ENCODE measurements around the gene SCAP.

SCAP gene

GRCh38 chr3:47413751-47414150, 62.0 kb downstream of the SCAP start:
- DNase-seq (ENCODE audit: low read depth) = no peak

DNA sequence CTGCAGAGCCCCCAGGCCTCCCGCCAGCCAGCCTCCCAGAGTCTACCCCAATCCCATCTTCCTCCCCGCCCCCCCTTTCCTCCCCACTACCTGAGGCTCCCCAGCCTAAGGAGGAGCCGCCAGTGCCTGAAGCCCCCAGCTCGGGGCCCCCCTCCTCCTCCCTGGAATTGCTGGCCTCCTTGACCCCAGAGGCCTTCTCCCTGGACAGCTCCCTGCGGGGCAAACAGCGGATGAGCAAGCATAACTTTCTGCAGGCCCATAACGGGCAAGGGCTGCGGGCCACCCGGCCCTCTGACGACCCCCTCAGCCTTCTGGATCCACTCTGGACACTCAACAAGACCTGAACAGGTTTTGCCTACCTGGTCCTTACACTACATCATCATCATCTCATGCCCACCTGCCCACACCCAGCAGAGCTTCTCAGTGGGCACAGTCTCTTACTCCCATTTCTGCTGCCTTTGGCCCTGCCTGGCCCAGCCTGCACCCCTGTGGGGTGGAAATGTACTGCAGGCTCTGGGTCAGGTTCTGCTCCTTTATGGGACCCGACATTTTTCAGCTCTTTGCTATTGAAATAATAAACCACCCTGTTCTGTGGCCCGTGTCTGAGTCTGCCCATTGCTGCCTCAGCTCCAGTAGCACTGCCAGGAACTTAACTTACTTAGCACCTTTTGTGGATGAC, 62.8 kb downstream of the SCAP start:
- DNase-seq (ENCODE audit: low read depth) = no peak

GRCh38 chr3:47412453-47412756, 63.3 kb downstream of the SCAP start:
- no peak for DNase-seq (ENCODE audit: low read depth)

DNA sequence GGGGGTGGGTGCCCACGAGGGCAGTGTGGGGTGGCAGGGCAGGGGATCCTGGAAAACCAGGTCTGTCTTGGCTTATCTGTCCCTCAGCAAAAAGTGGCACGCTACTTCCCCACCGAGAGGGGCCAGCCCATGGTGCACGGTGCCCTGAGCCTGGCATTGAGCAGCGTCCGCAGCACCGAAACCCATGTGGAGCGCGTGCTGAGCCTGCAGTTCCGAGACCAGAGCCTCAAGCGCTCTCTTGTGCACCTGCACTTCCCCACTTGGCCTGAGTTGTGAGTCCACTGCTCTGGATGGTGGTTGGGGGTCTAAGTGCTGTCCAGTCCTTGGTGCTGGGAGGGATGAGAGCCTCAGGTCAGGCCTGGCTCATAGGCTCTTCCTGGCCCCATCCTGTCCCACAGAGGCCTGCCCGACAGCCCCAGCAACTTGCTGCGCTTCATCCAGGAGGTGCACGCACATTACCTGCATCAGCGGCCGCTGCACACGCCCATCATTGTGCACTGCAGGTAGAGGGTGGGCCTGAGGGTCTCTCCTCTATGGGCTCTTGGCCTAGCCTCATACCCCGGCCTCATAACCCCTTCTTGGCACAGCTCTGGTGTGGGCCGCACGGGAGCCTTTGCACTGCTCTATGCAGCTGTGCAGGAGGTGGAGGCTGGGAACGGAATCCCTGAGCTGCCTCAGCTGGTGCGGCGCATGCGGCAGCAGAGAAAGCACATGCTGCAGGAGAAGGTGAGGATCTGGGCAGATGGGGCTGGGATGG, 63.9 kb downstream of the SCAP start:
- DNase-seq (ENCODE audit: low read depth) = no peak

GRCh38 chr3:47410801-47411646, 64.7 kb downstream of the SCAP start:
- no peak for DNase-seq (ENCODE audit: low read depth)

- no peak for DNase-seq (ENCODE audit: low read depth)
These were observed 65.4 kb downstream of the SCAP start for GRCh38 chr3:47410417-47410720.

DNA sequence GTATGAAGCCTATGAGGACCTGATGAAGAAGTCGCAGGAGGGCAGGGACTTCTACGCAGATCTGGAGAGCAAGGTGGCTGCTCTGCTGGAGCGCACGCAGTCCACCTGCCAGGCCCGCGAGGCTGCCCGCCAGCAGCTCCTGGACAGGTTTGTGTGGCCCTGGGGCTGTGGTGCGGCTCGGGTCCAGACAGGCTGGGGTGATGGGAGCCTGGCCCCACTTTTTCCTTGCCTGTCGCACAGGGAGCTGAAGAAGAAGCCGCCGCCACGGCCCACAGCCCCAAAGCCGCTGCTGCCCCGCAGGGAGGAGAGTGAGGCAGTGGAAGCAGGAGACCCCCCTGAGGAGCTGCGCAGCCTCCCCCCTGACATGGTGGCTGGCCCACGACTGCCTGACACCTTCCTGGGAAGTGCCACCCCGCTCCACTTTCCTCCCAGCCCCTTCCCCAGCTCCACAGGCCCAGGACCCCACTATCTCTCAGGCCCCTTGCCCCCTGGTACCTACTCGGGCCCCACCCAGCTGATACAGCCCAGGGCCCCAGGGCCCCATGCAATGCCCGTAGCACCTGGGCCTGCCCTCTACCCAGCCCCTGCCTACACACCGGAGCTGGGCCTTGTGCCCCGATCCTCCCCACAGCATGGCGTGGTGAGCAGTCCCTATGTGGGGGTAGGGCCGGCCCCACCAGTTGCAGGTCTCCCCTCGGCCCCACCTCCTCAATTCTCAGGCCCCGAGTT, 65.9 kb downstream of the SCAP start:
- DNase-seq (ENCODE audit: low read depth) = no peak

DNA sequence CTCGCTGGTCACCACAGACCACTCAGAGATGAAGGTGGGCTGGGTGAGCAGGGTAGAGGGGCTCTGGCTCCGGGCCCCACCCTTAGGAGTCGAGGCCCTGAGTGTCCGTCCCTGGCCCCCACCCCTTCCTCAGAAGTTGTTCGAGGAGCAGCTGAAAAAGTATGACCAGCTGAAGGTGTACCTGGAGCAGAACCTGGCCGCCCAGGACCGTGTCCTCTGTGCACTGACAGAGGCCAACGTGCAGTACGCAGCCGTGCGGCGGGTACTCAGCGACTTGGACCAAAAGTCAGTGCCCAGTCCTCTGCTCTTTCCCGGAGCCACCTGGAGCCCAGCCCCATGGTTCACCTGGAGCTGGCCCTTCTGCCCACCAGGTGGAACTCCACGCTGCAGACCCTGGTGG, 66.5 kb downstream of the SCAP start:
- no peak for DNase-seq (ENCODE audit: low read depth)

DNA sequence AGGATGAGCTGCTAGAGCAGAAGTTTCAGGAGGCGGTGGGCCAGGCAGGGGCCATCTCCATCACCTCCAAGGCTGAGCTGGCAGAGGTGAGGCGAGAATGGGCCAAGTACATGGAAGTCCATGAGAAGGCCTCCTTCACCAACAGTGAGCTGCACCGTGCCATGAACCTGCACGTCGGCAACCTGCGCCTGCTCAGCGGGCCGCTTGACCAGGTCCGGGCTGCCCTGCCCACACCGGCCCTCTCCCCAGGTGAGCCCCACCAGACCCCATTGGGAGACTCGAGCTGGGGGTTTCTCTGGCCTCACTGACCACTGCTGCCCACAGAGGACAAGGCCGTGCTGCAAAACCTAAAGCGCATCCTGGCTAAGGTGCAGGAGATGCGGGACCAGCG, 66.9 kb downstream of the SCAP start:
- no peak for DNase-seq (ENCODE audit: low read depth)

DNA sequence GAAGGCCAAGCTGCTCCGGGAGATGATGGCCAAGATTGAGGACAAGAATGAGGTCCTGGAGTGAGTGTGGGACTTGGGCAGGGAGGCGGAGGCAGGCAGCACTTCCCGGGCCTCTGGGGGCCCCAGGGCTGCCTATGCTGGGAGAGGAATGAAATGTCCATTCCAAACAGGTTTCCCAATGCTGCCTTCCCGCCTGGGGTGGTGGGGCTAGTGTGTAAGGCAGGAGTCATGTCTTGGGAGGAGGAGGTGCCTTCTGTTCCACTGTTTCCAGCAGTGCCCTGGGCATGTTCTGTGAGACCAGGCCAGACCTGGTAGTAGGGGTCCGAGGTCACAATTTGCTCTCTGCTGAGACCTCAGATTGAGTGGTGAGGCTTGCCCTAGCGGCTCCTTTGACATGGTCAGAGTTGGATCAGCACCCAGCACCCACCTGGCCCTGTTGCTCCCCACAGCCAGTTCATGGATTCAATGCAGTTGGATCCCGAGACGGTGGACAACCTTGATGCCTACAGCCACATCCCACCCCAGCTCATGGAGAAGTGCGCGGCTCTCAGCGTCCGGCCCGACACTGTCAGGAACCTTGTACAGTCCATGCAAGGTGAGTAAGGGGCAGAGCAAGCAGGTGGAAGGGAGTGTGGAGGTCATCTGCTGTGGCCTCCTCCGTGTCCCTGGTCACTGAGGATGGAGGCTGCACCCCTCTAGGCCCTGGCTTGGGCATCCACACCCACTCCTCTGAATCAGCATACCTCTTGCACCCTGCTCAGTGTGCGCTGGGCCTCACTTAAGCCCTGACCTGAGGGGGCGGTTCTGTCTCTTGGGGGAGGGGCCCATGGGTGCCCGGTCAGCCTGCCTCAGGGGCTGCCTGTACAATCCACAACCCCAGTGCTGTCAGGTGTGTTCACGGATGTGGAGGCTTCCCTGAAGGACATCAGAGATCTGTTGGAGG, 67.6 kb downstream of the SCAP start:
- DNase-seq (ENCODE audit: low read depth) = no peak

GRCh38 chr3:47407237-47407636, 68.5 kb downstream of the SCAP start:
- no peak for DNase-seq (ENCODE audit: low read depth)

DNA sequence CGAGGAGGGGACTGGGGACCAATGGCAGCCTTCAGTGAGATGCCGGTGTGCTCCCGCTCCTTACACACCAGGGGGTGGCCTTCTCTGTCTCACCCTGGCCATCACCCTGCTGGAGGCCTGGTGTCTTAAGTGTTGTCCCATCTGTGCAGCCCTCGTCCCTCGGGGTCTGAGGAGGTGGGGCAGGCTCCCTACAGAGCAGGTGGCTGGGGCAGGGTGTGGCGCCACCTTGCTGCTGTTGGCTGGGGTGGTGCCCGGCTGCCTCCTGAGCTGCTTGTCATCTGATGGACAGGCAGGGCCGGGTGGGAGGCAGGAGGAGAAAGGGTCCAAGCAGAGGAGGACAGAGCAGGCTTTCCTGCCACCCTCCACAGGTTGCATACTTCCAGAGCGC, 69.0 kb downstream of the SCAP start:
- DNase-seq (ENCODE audit: low read depth) = no peak

- peak; percentile 60 for DNase-seq (ENCODE audit: low read depth)
These were observed 69.7 kb downstream of the SCAP start for GRCh38 chr3:47405820-47406761.

DNA sequence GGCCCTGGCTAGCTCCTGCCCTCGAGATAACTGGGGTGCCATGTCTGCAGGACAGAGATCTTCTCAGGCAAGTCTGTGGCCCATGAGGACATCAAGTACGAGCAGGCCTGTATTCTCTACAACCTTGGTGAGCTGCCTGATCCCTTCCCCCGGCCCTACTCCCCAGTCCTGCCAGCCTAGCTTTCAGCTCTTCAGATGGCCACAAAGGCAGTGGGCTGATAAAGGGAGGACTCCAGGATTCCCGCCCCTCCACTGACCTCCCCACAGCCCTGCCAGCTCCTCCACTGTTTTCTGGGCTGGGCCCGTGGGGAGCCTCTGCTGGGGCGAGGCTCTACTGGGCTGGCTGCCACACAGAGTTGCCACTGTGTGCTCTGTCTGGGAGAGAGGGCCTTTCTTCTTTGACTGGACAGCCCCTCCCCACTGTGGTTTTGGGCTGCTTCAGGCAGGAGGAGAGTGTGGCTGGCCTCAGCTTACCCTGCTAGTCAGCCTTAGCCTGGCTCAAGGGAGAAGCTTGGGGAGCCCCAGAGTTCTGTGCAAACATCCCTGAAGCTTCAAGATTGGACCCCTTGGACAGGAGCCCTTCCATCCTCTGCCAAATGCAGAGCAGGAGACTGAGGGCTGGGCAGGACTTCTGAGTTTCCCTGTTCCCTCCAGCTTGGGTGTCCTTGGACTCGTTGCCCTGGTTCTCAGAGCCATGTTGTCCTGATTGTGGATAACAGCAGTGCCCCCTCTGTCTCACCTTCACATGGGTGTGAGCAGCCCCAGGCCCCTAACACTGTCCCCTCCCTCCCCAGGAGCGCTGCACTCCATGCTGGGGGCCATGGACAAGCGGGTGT, 70.6 kb downstream of the SCAP start:
- no peak for DNase-seq (ENCODE audit: low read depth)

DNA sequence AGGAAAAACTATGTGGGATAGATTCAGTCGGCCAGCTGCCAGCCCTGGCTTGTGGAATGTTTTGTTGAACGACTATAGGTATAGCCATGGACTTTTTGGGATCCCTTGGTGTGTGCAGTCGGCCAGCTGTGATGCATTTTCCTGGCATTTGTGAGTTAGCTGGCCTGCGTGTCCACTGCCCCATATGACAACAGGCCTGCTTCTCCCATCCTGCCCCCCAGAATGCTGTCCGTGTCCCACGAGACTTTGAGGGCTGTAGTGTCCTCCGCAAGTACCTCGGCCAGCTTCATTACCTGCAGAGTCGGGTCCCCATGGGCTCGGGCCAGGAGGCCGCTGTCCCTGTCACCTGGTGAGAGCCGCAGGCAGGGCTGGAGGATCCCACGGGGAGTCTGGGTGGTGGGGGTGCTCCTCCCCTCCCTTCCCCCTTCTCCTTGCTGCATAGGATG, 71.3 kb downstream of the SCAP start:
- no peak for DNase-seq (ENCODE audit: low read depth)

DNA sequence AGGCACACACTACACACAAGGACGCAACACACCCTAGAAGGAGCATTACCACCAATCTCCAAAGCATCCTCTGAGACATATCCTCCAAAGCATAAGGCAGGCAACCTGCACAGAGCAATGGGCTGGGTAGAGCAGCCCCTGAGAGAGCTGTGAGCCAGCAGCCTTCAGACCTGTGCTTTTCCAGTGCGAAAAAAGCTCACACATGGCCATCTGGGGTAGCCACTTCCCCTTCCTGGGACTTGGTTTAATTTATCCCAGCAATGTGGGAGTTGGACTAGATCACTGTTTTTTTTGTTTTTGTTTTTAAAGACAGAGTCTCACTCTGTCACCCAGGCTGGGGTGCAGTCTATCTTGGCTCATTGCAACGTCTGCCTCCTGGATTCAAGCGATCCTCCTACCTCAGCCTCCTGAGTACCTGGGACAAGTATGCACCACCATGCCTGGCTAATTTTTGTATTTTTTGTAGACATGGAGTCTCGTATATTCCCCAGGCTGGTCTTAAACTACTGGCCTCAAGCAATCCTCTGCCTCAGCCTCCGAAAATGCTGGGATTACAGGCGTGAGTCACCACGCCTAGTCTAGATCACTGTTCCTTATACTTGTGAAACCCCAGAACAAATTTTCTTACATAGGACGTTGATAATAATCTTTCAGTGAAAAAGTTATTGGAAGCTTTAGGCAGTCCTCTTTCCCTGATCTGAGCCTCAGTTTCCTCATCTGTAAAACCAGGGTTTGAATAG, 76.0 kb downstream of the SCAP start:
- no peak for DNase-seq (ENCODE audit: low read depth)

DNA sequence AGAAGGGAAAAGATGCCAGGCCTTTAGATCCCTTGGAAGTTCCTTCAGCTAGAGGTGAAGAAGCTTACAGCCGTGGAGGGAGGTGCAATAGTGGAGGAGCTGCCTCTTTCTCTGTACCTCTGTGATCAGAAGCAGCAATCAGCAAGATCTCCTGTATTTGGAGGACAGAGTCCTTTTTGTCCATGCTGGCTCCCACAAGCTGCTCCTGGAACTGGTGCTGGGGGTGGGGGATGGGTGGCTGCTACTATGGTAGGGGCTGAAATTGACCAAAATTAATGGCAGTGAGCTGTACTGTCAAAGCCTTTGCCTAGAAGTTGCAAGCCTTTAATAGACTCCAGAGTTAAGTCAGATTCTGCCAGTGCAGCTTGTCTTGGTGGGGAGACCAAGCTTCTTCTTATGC, 76.7 kb downstream of the SCAP start:
- DNase-seq (ENCODE audit: low read depth) = no peak

- no peak for DNase-seq (ENCODE audit: low read depth)
These were observed 77.5 kb downstream of the SCAP start for GRCh38 chr3:47398228-47398627.

DNA sequence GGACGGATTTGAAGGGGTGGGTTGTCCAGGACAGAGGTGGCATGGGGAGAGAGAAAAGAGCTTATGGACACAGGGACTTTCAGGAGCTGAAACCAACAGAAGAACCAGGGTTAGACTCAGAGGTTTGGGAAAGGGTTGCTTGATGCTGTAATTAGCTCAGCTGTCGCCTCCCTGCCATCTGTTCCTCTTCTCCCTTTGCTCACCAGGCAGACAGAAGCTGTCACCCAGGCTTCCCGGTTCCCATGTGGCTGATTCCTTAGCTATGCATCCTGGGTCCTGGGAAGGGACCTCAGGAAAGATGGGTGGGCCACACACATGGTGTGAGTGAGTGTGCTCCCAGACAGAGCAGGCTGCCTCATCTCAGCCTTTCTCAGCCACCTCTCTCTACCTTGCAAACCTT, 80.9 kb downstream of the SCAP start:
- DNase-seq (ENCODE audit: low read depth) = no peak

Data from CMK (cell line).